ENCODE measurements around the gene PPP2R2C. TPM values are rescaled to one million over a fixed set of nuclear protein-coding genes. Genes with fewer than 3 reads are reported as not detected.

PPP2R2C gene
- total and polyA plus RNA-seq, 9 of the 15 experiments (the other 6 are each of a cell fraction or from before 2014, with no cell fraction given), result 0.04 to 0.06 TPM; not detected in 7

- in situ Hi-C loops (cut with MboI), result no loop called here
- FAIRE-seq (no peak), ATAC-seq (no peak), DNase-seq (ENCODE audit: extremely low read depth in 1 of 4, low spot score in 3 of 4) (no peak)
- WGBS (ENCODE audit: insufficient coverage, low coverage, missing lambda C conversion rate), result 0% methylated on average over 4 of the region's 4 CpGs
- CTCF ChIA-PET (ENCODE audit: low intra/inter-chr PET ratio), result no interaction called here
- Histone ChIP-seq H3K79me2 (ENCODE audit: control insufficient read depth, insufficient read depth, low read length) (no peaks in the 10 kb centered on the region), H4K20me1 (replicated peaks; ENCODE audit: control insufficient read depth, insufficient read depth, low read length) (no peaks in the 10 kb centered on the region), H3K36me3 (ENCODE audit: control insufficient read depth, insufficient read depth, low read length) (no peaks in the 10 kb centered on the region), H3K27ac (ENCODE audit: extremely low read depth, low read depth, low read length) (no peak overlapping the region), H3K4me1 (replicated peaks in 1 of 2; ENCODE audit: control insufficient read depth in 2 of 2, insufficient read depth in 2 of 2, low read length in 2 of 2) (no peaks in the 10 kb centered on the region), H3K9ac (ENCODE audit: insufficient read depth in 1 of 2, low read depth in 2 of 2, low read length in 2 of 2) (no peak overlapping the region), H3K4me3 (no peak overlapping the region), H3K27me3 (ENCODE audit: control insufficient read depth in 2 of 2, insufficient read depth in 2 of 2, low read length in 2 of 2) (peaks cover under 1 to 18% of the 10 kb centered on the region in 2 experiments; a peak in 3 of 5 replicates), H3K4me2 (ENCODE audit: insufficient read depth, low read length) (no peak overlapping the region), H3K9me1 (ENCODE audit: control insufficient read depth, insufficient read depth, low read length) (no peaks in the 10 kb centered on the region), H3K9me3 (replicated peaks; ENCODE audit: control insufficient read depth, insufficient read depth, low read depth, low read length) (no peaks in the 10 kb centered on the region), H2AFZ (ENCODE audit: low read depth, low read length) (no peak overlapping the region)
- TF ChIP-seq KLF6 (CRISPR knock-in tag; IDR thresholded peaks at IDR 0.05; ENCODE audit: borderline replicate concordance) (no peak), SFPQ (IDR thresholded peaks at IDR 0.05; ENCODE audit: low read depth, low read length) (no peak), PURB (CRISPR knock-in tag; IDR thresholded peaks at IDR 0.05; ENCODE audit: low read depth) (no peak), GABPB1 (CRISPR knock-in tag; IDR thresholded peaks at IDR 0.05) (no peak), NR2C2 (CRISPR knock-in tag; IDR thresholded peaks at IDR 0.05) (no peak), NR2C2 (tag; IDR thresholded peaks at IDR 0.05) (no peak)
- BruUV-seq (replicated peaks), result no TSS peak
- POLR2A ChIA-PET, result no interaction called here
- intact Hi-C loops (cut with micrococcal nuclease), result no loop called here
Measured at GRCh38 chr4:6489927-6490326, 17.5 kb upstream of the PPP2R2C start.
